Esophagus squamous epithelium (tissue), 4 donors: ENCODE data around the gene ESYT1.

ENCODE experiments used
- CTCF ChIP-seq, 6 experiments: fragments of 450-650 bp in 4 of 6; fragments of 200-600 bp in 2 of 6; sonication (generic) in 2 of 6; IDR thresholded peaks; one replicate each; pipeline ENCODE4 v1.5.1; 2016 to 2019; ENCODE audit warnings: antibody characterized with exemption in 6 of 6, mild to moderate bottlenecking in 4 of 6, moderate library complexity in 4 of 6
- POLR2A ChIP-seq, 4 donors: fragments of 450-650 bp; IDR thresholded peaks; one replicate each; pipeline ENCODE4 v1.6.1; 2017; ENCODE audit warnings: antibody characterized with exemption in 4 of 4, mild to moderate bottlenecking in 4 of 4, moderate library complexity in 3 of 4

GRCh38 chr12:56145217-56145616 lies 17.1 kb downstream of the ESYT1 start:
- no peak for TF ChIP-seq POLR2A (IDR thresholded peaks at IDR 0.05)
- TF ChIP-seq CTCF (IDR thresholded peaks at IDR 0.05), result no peak
